Right hindlimb (tissue), 1 donor: ENCODE measurements around the gene GRIN3A.
"Not testable (repeated sequence)": the region's sequence is repeated elsewhere in the genome, so short reads cannot be mapped to it uniquely, and the experiment has no call there.

ENCODE experiments used
- DNase-seq: peaks from one replicate; pipeline ENCODE4 v3.0.0-alpha.2; 2018

Gene GRIN3A

GRCh38 chr9:101572316-101572715 lies 166.1 kb downstream of the GRIN3A start:
- DNase-seq: no peak

GRCh38 chr9:101571114-101571513 lies 167.3 kb downstream of the GRIN3A start:
- no peak for DNase-seq

GRCh38 chr9:101569741-101570501 lies 168.5 kb downstream of the GRIN3A start:
- no peak for DNase-seq

GRCh38 chr9:101567725-101568350 lies 170.6 kb downstream of the GRIN3A start:
- DNase-seq: no peak

GRCh38 chr9:101566904-101567724 lies 171.3 kb downstream of the GRIN3A start:
- no peak for DNase-seq

- no peak for DNase-seq
These were observed 174.2 kb downstream of the GRIN3A start for GRCh38 chr9:101564252-101564651.

GRCh38 chr9:101562966-101563365 lies 175.5 kb downstream of the GRIN3A start:
- DNase-seq: no peak

- no peak for DNase-seq
These were observed 176.7 kb downstream of the GRIN3A start for GRCh38 chr9:101561740-101562139.

GRCh38 chr9:101549472-101550098 lies 188.9 kb downstream of the GRIN3A start:
- DNase-seq: not testable (repeated sequence)

- DNase-seq: no peak
These were observed 195.2 kb downstream of the GRIN3A start for GRCh38 chr9:101543098-101543735.

GRCh38 chr9:101540069-101540468 lies 198.4 kb downstream of the GRIN3A start:
- DNase-seq: no peak

GRCh38 chr9:101536938-101537337 lies 201.5 kb downstream of the GRIN3A start:
- peak; percentile 27 for DNase-seq

- DNase-seq: no peak
These were observed 202.1 kb downstream of the GRIN3A start for GRCh38 chr9:101536351-101536750.

- peak; percentile 99 for DNase-seq
These were observed 204.9 kb downstream of the GRIN3A start, which contains the start of gene RNF20 for GRCh38 chr9:101533334-101534204. RNF20 (plus strand) TSS chr9:101533853; CDS start chr9:101535424, 1,571 bp downstream.

GRCh38 chr9:101530076-101530711 lies 208.3 kb downstream of the GRIN3A start:
- DNase-seq: peak; percentile 59

- DNase-seq: no peak
These were observed 210.4 kb downstream of the GRIN3A start for GRCh38 chr9:101528015-101528414.

- DNase-seq: no peak
These were observed 211.4 kb downstream of the GRIN3A start for GRCh38 chr9:101527066-101527465.

GRCh38 chr9:101524371-101524770 lies 214.1 kb downstream of the GRIN3A start:
- no peak for DNase-seq
